ENCODE data around the gene MXRA8.

MXRA8 gene

GRCh38 chr1:1353389-1354151 lies 4.8 kb downstream of the MXRA8 start:
- intact Hi-C loops (cut with DNase I): no loop called here

DNA sequence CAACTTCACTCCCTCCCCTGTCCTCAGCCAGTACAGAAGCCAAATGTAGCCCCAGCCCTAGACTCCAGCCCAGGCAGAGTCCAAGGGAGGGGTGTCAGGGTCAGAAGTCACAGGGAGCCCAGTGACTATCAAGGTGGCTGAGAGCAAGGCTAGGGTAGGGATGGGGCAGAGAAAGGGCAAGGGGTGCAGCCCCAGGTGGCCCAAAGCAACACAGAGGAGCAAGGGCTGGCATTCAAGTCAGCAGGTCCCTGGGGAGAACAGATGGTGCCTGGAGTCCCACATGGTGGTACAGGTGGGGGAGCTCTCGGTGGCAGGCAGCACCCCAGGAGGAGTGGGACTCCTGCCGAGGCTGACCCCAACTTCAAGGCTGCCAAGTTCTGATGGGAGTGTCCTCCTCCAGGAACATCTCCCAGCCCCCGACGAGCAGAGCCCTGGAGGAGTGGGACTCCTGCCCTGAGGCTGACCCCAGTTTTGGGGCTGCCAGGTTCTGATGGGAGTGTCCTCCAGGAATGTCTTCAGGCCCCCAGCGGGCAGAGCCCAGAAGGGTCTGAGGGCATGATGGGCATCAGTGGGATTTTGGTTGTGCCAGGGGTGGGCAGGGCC lies 5.5 kb downstream of the MXRA8 start:
- DNase-seq: no peak
- intact Hi-C loops (cut with DNase I): no loop called here

More at GRCh38 chr1:1353389-1354151, 4.8 kb downstream of the MXRA8 start:
- DNase-seq: no peak

DNA sequence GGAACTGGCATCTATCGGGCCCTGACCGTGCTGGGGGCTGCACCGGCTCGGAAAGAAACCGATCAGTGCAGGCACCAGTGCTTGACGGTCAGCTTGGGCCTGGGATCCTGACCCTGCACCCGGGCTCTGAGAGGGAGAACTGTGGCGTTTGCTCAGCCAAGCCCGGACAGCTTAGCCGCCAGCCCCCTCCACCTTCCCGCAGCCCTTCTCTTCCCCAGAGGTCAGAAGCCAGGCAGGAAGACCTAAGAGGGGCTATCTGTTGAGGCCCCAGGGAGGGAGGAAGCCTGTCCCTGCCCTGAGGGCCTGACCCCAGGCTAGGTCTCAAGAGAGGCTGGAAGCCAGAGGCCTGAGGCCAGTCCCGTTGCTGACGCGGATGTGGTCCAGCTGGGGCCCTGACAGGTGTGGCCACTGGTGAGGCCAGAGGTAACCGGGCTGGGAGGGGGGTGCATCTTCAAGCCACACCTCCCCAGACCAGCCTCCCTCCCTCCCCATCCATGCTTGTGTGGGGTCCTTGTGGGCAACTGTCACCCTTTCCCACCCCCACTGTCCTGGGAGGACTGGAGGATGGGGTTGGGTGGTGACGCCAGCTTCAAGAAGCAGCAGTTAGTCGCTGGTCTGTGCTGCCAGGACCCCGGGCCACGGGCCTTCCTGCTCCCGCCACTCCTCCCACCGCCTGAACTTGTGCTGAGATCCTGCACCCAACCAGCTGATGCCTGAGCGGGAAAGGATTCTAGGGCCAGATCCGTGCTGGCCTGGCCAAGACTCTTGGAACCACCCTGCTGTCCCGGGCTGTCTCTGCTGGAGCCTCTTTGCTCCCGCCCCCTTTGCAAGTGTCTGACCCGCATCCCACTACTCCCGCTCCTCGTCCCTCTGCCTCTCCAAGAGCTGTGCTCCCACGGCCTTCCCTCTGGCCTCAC lies 6.6 kb downstream of the MXRA8 start:
- no peak for DNase-seq
- intact Hi-C loops (cut with DNase I): no loop called here

DNA sequence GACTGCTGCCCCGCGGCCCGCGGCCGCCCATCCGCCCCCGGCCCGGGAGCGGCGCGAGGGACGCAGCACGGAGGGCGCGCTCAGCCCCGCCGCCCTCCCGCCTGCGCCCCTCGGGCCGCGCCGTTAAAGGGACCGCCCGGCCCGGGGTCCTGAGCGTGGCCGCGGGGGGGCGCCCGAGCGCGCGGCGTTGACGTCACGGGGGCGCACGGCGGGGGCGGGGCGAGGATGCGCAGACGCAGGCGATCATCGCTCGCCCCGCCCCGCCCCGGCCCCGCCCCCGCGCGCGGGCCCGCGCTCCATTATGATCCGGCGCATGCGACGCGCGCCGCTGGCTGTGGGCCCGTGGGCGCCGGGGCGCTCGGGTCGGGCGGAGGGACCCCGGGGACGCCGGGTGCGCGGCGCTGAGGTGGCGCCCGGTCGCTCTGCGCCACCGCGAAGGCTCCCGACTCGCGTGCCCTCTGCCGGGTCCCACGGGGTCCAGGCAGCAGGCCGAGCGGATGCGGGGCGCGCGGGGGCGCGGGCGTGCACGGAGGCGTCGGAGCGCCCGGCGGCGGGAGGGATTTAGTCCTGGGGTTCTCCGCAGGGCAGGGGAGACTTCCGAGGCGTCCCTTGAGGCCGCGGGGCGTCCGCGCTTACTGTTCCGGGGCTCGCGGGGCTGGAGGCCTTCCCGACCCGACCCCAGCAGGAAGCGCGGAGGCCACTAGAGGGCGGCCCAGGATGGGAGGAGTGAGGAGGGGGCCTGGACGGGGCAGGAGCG lies 8.9 kb downstream of the MXRA8 start, which contains the start of gene DVL1:
Gene DVL1, minus strand, starts transcription at position 163 of the 757 bp plus-strand sequence. CDS start 353 bp downstream, outside the sequence.
- peak in 8 of 10 donors; percentile 41 to 94 (median 50) for DNase-seq
- intact Hi-C loops (cut with DNase I): loop anchor here (1.0 kb wide), 1 partner anchor 41 kb away; the partner anchor contains the start of gene PUSL1

DNA sequence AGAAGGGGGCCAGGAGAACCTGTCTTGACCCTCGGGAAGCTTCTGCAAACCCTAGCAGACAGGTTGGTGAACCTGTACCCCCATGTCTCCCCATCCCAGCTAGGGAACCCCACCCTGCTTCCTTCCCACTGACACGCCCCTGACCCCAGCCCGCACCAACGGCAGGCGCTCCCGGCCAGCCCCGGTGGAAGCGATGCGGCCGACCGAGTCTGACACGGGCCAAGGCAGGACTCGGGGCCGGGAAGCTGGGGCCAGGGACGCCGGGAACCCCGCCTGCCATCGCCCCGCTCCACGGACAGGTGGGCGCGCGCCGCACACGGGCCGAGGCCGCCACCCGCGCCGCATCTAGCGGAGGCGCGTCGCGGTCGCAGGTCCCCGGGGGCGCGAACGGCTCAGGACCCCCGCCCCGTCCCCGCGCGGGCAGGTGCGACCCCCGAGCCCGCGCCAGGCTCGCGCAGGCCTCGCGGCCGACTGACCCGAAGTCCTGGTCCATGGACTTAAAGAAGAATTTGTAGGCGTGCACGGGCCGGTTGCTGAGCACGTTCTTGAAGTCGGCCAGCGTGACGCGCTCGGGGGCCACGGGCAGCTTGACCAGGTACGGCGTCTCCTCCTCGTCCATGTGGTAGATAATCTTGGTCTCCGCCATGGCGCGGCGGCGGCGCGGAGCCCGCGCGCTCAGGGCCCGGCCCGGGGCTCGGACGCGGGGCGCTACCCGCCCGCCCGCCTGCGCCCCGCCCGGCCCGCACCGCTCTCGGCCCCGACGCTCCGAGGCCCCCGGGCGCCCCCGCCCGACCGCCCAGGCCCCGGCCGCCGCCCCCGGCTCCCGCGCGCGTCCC lies 9.7 kb downstream of the MXRA8 start:
- no peak for DNase-seq
- intact Hi-C loops (cut with DNase I): loop anchor here (1.0 kb wide), 1 partner anchor 40 kb away; the partner anchor contains the start of gene PUSL1

GRCh38 chr1:1347663-1348419 lies 10.5 kb downstream of the MXRA8 start:
- intact Hi-C loops (cut with DNase I): no loop called here
- no peak for DNase-seq

DNA sequence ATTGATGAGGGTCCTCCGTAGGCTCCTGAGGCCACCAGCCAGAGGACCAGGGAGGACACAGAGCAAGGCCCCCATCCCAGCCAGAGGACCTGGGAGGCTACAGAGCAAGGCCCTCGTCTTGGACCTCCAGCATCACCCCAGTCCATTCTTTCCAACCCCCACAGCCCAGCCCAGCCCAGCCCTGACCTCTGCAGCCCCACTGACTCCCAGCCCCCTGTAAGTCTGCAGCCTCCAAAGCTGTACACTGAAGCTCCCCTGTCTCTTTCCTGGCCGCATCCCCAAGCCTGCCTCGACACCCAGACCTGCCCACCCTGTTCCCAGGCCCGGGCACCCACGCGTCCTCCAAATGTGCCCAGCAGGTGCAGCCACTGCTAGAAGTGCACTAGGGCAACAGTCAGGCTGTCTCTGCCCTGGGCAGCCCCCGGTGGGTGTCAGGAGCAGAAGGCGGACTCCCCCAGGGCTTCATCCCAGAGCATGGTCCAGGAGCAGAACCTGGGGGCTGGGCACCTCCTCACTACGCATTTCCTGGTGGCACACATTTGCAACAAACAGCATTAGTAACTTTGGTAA lies 11.2 kb downstream of the MXRA8 start:
- intact Hi-C loops (cut with DNase I): no loop called here

DNA sequence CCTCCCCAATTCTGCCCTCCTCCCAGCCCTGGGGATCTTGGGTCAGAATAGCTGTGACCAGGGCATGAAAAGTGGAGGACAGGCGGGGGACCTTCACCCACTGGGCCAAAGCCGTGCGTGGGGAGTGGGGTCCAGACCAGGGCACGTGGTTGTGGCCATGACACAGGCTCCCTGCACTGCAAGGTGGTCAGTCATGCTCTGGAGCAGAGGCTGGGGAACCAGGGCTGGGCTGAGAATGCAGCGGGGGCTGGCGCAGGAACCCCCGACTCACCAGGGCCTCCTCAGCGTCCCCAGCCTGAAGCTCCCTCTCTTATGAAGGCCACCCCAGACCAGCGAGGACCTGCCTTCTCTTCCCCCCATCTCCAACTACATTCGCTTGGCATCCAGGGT lies 11.9 kb downstream of the MXRA8 start:
- intact Hi-C loops (cut with DNase I): no loop called here
- no peak for DNase-seq

More for the DNA sequence above, 11.2 kb downstream of the MXRA8 start:
- no peak for DNase-seq

DNA sequence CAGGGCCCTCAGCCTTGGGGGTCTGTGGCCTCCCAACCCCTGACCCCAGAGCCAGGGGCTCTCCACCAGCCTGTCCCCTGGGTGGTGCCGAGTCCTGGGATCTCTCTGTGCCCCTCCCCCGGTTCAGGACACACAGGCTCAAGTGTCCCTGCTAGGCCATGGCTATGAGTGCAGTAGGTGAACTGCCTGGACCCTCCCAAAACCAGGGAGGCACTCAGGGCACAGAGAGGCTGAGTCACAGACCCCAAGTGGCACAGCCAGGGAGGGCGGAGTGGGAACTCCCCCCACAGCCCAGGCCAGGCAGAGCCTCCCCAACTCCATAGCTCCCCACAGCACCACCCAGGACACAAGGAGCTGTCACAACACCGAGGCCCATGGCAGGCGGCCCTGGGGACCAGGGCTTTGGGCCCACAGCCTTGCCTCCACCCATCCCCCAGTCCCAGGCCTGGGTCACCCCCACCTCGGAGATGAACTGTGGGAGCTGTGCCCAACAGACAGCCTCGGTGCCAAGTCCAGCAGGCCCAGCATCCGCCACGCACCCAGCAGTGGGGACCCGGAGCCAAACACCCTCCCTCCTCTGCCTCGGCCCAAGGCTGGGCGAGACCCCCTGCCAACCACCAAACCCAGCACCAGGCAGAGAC lies 12.4 kb downstream of the MXRA8 start:
- peak in 1 of 10 donors; percentile 42 for DNase-seq
- intact Hi-C loops (cut with DNase I): no loop called here

GRCh38 chr1:1345384-1345783 lies 13.0 kb downstream of the MXRA8 start:
- intact Hi-C loops (cut with DNase I): no loop called here
- no peak for DNase-seq

DNA sequence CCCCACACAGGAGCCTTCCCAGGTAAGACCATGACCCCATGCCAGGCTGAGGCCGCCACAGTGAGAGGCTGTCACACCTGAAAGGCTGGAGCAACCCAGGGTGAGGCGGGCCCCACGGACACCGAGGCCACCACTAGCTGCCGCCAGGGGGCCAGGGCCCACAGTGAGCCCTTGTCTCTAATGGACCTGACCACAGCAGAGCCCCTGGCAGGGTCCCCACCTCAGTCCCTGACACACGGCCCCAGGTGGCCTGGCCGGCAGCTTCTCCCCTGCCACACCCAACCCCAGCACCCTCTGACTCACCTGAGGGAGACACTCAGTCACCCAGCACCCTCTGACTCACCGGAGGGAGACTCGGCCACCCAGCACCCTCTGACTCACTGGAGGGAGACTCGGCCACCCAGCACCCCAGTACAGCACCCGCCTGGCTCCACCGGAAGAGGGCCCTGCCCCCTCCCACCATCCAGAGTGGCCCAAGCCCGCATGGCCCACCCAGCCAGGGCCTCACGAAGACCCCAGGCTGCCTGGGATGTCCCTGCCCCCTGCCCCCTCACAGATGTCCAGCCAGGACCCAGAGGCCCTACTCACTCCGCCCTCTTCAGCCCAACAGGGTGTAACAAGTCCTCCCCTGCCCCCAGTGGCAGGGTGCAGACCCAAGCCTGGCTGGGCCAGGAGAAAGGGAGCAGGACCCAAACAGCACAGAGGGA lies 13.5 kb downstream of the MXRA8 start:
- no peak for DNase-seq
- intact Hi-C loops (cut with DNase I): no loop called here

GRCh38 chr1:1343811-1344421 lies 14.4 kb downstream of the MXRA8 start:
- intact Hi-C loops (cut with DNase I): no loop called here

GRCh38 chr1:1342584-1343115 lies 15.7 kb downstream of the MXRA8 start:
- DNase-seq: no peak

More at GRCh38 chr1:1343811-1344421, 14.4 kb downstream of the MXRA8 start:
- DNase-seq: no peak

DNA sequence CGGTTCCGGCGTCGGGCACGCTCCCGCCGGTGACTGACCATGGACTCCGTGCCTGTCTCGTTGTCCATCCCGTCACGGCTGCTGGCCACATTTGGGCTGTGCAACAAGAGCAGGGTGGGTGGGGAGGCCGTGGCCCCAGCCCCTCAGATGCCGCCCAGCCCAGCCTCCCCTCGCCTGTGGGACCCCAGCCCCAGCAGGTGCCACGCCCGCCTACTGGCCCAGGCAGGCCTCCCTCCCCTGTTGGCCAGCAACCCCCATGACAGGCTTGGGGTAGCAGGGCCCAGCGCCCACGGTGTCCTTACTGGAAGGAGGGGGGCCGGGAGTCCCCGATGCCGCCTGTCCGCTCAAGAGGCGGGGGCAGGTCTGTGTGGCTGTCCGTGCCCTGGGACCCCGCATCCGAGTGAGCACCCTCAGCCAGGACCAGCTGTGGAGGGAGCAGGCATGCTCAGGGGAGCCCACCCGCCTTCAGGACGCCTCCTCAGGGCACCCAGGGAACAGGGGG lies 16.2 kb downstream of the MXRA8 start:
- intact Hi-C loops (cut with DNase I): no loop called here
- no peak for DNase-seq

More at GRCh38 chr1:1342584-1343115, 15.7 kb downstream of the MXRA8 start:
- intact Hi-C loops (cut with DNase I): no loop called here

GRCh38 chr1:1341549-1342021 lies 16.8 kb downstream of the MXRA8 start:
- DNase-seq: no peak
- intact Hi-C loops (cut with DNase I): no loop called here

All from posterior cingulate gyrus (tissue), 11 donors.